Rectal smooth muscle tissue (tissue), 1 donor: ENCODE data around the gene CGREF1.
A peak's percentile ranks its signal among the peaks of the same experiment; 100 is the strongest.
"Not testable (repeated sequence)": the region's sequence is repeated elsewhere in the genome, so short reads cannot be mapped to it uniquely, and the experiment has no call there.

Source experiments
- H3K27ac ChIP-seq: one replicate; pipeline ENCODE4 v1.7.0; 2013; ENCODE audit warnings: low read depth, low read length, inconsistent platforms
- H3K27me3 ChIP-seq: one replicate; pipeline ENCODE4 v1.7.0; 2013; ENCODE audit warnings: low read length; ENCODE audit not compliant: control insufficient read depth, insufficient read depth
- H3K36me3 ChIP-seq: one replicate; pipeline ENCODE4 v1.7.0; 2013; ENCODE audit warnings: low read length; ENCODE audit not compliant: control insufficient read depth, insufficient read depth
- H3K4me1 ChIP-seq: one replicate; pipeline ENCODE4 v1.7.0; 2013; ENCODE audit warnings: low read length; ENCODE audit not compliant: control insufficient read depth, insufficient read depth
- H3K4me3 ChIP-seq: one replicate; pipeline ENCODE4 v1.7.0; 2013; ENCODE audit warnings: low read length
- H3K9ac ChIP-seq: one replicate; pipeline ENCODE4 v1.7.0; 2013; ENCODE audit warnings: low read length

Gene CGREF1

DNA sequence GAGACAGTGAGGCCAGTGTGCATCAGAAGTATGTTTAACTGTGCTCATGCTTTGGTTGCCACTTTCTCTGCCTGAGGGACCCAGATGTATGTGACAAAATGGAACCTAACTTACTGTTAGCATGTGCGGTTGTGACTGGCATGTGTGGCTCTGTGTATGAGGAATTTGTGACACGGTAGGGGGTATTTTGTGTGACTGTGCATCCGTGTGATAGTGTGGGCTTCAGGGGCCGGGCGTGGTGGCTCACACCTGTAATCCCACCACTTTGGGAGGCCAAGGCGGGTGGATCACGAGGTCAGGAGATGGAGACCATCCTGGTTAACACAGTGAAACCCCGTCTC lies 372 bp upstream of the CGREF1 start:
- not testable (repeated sequence) for H3K9ac ChIP-seq, H3K36me3 ChIP-seq, H3K4me1 ChIP-seq, H3K27me3 ChIP-seq, H3K27ac ChIP-seq
- H3K4me3 ChIP-seq = peak overlapping the region; percentile 63

DNA sequence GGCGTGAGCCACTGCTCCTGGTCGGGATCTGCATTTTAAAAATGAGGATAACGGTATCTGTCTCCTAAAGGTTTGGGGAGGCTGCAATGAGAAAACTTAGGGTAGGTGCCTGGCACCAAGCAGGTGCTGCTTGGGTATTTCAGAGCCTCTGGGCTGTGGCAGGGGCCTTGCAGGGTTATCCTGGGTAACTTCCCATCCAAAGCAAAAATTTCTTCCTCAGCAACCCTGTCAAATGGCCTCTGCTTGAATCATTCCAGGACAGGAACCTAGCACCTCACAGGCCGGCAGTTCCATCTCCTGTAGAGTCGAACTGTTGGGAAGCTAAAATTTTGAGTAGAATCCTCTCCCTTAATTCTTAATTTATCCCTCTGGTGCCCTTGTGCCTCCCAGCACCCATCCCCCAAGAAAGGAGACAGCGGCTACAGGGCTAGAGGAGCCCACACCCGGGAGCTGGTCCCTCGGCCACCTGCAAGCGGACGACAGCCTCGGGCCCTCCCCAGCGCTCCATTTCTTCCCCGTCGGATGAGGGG lies 868 bp downstream of the CGREF1 start:
- Histone ChIP-seq H3K4me3 (peak overlapping the region; percentile 63), H3K27ac (no peak overlapping the region), H3K9ac (no peak overlapping the region), H3K36me3 (no peaks in the 10 kb centered on the region), H3K27me3 (peaks cover 7% of the 10 kb centered on the region), H3K4me1 (no peaks in the 10 kb centered on the region)

DNA sequence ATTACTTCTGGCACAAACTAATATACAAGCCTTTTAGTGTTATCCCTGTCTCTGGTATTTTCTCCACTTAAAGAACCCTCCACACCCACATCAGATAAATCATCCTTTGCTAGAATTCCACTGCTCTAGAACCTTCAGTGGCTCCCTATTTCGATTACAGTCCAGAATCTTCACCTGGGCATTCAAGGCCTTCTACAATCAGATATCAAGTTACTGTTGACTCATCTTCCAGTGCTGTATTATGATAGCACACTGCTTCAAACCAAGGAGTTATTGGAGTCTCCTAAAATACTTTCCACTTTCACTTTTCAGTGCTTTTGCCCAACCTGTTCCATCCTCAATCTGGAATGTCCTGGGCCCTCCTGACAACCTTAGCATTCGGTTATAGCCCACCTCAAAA lies 3.4 kb downstream of the CGREF1 start:
- H3K27me3 ChIP-seq = peaks cover 7% of the 10 kb centered on the region
- no peak overlapping the region for H3K4me3 ChIP-seq
- no peak overlapping the region for H3K9ac ChIP-seq
- no peaks in the 10 kb centered on the region for H3K4me1 ChIP-seq
- H3K36me3 ChIP-seq = no peaks in the 10 kb centered on the region
- H3K27ac ChIP-seq = no peak overlapping the region

DNA sequence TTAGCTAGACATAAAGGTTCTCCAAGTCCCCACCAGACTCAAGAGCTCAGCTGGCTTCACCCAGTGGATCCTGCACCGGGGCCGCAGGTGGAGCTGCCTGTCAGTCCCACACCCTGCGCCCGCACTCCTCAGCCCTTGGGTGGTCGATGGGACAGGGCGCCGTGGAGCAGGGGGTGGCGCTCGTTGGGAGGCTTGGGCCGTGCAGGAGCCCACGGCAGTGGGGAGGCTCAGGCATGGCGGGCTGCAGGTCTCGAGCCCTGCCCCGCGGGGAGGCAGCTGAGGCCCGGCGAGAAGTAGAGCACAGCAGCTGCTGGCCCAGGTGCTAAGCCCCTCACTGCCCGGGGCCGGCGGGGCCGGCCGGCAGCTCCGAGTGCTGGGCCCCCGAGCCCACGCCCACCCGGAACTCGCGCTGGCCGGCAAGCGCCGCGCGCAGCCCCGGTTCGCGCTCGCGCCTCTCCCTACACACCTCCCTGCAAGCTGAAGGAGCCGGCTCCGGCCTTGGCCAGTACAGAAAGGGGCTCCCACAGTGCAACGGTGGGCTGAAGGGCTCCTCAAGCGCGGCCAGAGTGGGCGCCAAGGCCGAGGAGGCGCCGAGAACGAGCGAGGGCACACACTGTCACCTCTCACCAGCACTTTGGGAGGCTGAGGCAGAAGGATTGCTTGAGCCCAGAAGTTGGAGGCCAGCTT lies 7.4 kb downstream of the CGREF1 start:
- not testable (repeated sequence) for H3K4me3 ChIP-seq, H3K9ac ChIP-seq, H3K36me3 ChIP-seq, H3K4me1 ChIP-seq, H3K27me3 ChIP-seq, H3K27ac ChIP-seq

DNA sequence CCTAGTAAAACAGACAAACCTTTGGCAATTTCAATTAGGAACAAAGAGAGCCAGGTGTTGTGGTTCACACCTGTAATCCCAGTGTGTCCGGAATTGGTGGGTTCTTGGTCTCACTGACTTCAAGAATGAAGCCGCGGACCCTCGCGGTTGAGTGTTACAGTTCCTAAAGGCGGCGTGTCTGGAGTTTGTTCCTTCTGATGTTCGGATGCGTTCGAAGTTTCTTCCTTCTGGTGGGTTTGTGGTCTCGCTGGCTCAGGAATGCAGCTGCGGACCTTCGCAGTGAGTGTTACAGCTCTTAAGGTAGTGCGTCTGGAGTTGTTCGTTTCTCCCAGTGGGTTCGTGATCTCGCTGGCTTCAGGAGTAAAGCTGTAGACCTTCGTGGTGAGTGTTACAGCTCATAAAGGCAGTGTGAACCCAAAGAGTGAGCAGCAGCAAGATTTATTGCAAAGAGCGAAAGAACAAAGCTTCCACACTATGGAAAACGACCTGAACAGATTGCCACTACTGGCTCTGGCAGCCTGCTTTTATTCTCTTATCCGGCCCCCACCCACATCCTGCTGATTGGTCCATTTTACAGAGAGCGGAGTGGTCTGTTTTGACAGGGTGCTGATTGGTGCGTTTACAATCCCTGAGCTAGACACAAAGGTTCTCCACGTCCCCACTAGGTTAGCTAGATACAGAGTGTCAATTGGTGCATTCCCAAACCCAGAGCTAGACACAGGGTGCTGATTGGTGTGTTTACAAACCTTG lies 8.2 kb downstream of the CGREF1 start:
- H3K36me3 ChIP-seq = not testable (repeated sequence)

DNA sequence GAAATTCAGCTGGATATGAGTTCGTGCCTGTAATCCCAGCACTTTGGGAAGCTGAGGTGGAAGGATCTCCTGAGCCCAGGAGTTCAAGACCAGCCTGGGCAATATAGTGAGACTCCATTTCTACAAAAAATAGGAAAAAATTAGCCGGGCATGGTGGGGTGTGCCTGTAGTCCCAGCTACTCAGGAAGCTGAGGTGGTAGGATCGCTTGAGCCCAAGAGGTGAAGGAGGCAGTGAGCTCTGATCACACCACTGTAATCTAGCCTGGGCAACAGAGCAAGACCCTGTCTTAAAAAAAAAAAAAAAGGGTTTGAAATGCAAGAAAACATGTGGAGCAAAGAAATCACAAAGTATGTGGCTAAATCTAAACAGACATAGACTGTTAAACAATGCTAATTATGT lies 9.8 kb downstream of the CGREF1 start:
- Histone ChIP-seq H3K27me3 (no peaks in the 10 kb centered on the region), H3K4me1 (no peaks in the 10 kb centered on the region), H3K9ac (no peak overlapping the region), H3K4me3 (no peak overlapping the region), H3K36me3 (no peaks in the 10 kb centered on the region), H3K27ac (no peak overlapping the region)

More for the DNA sequence above, 8.2 kb downstream of the CGREF1 start:
- H3K4me3 ChIP-seq, H3K27me3 ChIP-seq, H3K4me1 ChIP-seq, H3K27ac ChIP-seq, H3K9ac ChIP-seq: not testable (repeated sequence)

DNA sequence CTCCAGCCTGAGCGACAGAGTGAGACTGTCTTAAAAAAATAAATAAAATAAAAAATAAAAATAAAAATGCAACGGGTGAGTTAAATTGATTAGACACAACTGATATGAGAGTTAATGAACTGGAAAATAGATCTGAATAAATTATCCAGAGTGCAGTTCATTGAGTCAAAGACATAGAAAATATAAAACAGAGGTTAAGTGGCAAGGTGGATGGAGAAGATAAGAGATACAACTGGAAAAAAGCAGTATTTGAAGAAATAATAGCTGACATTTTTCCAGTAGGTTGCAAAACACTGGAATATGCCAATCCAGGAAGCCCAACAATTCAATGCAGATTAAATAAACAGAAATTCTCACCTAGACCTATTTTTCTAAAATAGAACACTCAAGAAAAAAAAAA lies 10.7 kb downstream of the CGREF1 start:
- Histone ChIP-seq H3K4me1 (no peaks in the 10 kb centered on the region), H3K4me3 (no peak overlapping the region), H3K9ac (no peak overlapping the region), H3K36me3 (no peaks in the 10 kb centered on the region), H3K27me3 (no peaks in the 10 kb centered on the region), H3K27ac (no peak overlapping the region)

DNA sequence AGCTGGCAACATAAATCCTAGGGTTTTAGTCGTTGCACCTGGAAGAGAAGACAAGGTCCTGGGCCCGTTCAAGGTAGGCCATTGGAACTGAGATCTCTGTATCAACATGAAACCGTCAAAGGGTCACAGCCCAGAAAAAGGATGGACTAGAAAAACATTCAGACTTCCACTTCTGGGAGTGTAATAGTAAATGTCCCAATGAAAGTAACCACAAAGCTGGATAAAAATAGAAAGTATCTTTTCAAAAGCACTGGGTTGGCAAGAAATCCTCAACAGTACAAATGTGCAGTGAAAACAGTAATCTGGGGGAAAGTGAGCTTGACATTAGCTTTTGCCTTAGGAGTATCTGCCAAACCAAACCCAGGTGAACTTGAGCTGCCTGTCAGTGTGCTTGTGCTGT lies 12.9 kb downstream of the CGREF1 start:
- Histone ChIP-seq H3K27ac (no peak overlapping the region), H3K36me3 (no peaks in the 10 kb centered on the region), H3K27me3 (no peaks in the 10 kb centered on the region), H3K4me3 (no peak overlapping the region), H3K9ac (no peak overlapping the region), H3K4me1 (no peaks in the 10 kb centered on the region)

DNA sequence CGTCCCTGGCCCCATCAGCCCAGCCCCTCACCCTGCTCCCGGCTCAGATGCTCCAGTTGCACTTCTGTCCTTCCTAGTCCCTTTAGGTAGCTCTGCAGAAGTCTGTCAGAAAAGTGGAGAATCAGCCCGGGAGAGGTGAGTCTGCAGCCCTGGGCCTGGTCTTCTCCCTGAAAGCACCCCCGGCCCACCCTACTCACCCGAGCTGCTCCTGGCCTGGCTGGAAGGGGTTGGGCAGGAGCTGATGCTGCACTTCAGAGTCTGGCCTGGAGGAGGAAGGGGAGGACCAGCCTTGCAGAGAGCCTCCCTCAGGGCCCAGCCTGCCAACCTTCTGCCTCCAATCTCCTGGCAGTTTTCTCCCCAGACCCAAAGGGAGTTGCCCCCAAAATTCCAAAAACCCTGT lies 16.6 kb downstream of the CGREF1 start:
- Histone ChIP-seq H3K4me3 (no peak overlapping the region), H3K4me1 (no peaks in the 10 kb centered on the region), H3K9ac (no peak overlapping the region), H3K27me3 (no peaks in the 10 kb centered on the region), H3K27ac (no peak overlapping the region), H3K36me3 (no peaks in the 10 kb centered on the region)

DNA sequence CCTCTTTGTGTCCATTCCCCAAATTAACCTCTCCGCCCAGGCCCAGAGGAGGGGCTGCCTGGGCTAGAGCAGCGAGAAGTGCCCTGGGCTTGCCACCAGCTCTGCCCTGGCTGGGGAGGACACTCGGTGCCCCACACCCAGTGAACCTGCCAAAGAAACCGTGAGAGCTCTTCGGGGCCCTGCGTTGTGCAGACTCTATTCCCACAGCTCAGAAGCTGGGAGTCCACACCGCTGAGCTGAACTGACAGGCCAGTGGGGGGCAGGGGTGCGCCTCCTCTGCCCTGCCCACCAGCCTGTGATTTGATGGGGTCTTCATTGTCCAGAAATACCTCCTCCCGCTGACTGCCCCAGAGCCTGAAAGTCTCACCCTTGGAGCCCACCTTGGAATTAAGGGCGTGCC lies 18.9 kb downstream of the CGREF1 start:
- H3K4me3 ChIP-seq = no peak overlapping the region
- H3K27me3 ChIP-seq = no peaks in the 10 kb centered on the region
- no peaks in the 10 kb centered on the region for H3K36me3 ChIP-seq
- peaks cover 7% of the 10 kb centered on the region for H3K4me1 ChIP-seq
- no peak overlapping the region for H3K9ac ChIP-seq
- H3K27ac ChIP-seq = no peak overlapping the region

DNA sequence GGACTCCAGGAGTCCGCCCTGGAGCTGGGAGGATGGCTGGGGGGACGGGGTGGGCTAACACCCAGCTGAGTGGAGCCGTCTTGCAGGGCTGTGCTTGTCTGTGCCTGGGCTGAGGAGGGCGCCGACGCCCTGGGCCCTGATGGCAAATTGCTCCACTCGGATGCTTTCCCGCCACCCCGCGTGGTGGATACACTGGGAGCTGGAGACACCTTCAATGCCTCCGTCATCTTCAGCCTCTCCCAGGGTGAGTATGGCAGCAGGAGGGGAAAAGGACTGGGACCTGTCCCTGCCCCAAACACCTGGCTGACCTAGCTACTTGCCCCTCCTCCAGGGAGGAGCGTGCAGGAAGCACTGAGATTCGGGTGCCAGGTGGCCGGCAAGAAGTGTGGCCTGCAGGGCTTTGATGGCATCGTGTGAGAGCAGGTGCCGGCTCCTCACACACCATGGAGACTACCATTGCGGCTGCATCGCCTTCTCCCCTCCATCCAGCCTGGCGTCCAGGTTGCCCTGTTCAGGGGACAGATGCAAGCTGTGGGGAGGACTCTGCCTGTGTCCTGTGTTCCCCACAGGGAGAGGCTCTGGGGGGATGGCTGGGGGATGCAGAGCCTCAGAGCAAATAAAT lies 19.5 kb downstream of the CGREF1 start:
- H3K9ac ChIP-seq = no peak overlapping the region
- no peaks in the 10 kb centered on the region for H3K27me3 ChIP-seq
- no peak overlapping the region for H3K27ac ChIP-seq
- H3K4me1 ChIP-seq = peaks cover 7% of the 10 kb centered on the region
- no peaks in the 10 kb centered on the region for H3K36me3 ChIP-seq
- no peak overlapping the region for H3K4me3 ChIP-seq

DNA sequence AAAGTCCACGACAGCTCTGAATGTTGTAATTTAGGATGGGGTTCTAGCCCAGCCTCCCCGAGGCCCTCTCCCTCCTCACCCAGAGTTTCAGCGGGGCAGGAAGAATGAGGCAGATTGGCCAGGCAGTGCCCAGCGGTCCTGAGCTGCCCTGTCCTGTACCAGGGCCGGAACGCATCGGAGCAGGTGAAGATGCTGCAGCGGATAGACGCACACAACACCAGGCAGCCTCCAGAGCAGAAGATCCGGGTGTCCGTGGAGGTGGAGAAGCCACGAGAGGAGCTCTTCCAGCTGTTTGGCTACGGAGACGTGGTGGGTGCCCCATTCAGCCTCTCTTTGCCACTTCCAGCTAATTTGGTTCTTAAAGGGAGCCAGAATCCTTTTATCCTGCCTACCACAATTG lies 21.6 kb downstream of the CGREF1 start:
- Histone ChIP-seq H3K27ac (no peak overlapping the region), H3K9ac (no peak overlapping the region), H3K4me1 (peaks cover 7% of the 10 kb centered on the region), H3K27me3 (no peaks in the 10 kb centered on the region), H3K36me3 (no peaks in the 10 kb centered on the region), H3K4me3 (no peak overlapping the region)
